ENCODE measurements around the gene ZNF423.

ZNF423 gene

GRCh38 chr16:49457196-49457595, 398.7 kb downstream of the ZNF423 start:
- TF ChIP-seq ARNT (IDR thresholded peaks at IDR 0.05) (no peak), BHLHE40 (IDR thresholded peaks at IDR 0.05; ENCODE audit: borderline replicate concordance) (no peak), TARDBP (IDR thresholded peaks at IDR 0.05) (no peak), SUZ12 (IDR thresholded peaks at IDR 0.05) (no peak), FOXA1 (IDR thresholded peaks at IDR 0.05) (no peak), HDGF (IDR thresholded peaks at IDR 0.05; ENCODE audit: borderline replicate concordance) (no peak), FOXK2 (IDR thresholded peaks at IDR 0.05) (no peak), ZNF384 (IDR thresholded peaks at IDR 0.05) (no peak), L3MBTL2 (conservative IDR thresholded peaks at IDR 0.05) (no peak), SP1 (IDR thresholded peaks at IDR 0.05) (no peak), LEF1 (IDR thresholded peaks at IDR 0.05; ENCODE audit: borderline replicate concordance) (no peak), CTBP1 (IDR thresholded peaks at IDR 0.05; ENCODE audit: borderline replicate concordance) (no peak), NFRKB (IDR thresholded peaks at IDR 0.05) (no peak), ELF4 (IDR thresholded peaks at IDR 0.05) (no peak), FOXM1 (IDR thresholded peaks at IDR 0.05; ENCODE audit: borderline replicate concordance) (no peak)
- TF ChIP-seq, protein P1, sequence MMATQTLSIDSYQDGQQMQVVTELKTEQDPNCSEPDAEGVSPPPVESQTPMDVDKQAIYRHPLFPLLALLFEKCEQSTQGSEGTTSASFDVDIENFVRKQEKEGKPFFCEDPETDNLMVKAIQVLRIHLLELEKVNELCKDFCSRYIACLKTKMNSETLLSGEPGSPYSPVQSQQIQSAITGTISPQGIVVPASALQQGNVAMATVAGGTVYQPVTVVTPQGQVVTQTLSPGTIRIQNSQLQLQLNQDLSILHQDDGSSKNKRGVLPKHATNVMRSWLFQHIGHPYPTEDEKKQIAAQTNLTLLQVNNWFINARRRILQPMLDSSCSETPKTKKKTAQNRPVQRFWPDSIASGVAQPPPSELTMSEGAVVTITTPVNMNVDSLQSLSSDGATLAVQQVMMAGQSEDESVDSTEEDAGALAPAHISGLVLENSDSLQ (IDR thresholded peaks at IDR 0.05) = no peak
- ChIA-PET CTCF (no interaction called here), POLR2A (interaction anchor here (1.0 kb wide), 1 partner anchor 9 kb away, joined by 3 read pairs; no protein-coding TSS in a partner anchor)
- no peak for DNase-seq (ENCODE audit: extremely low spot score)

DNA sequence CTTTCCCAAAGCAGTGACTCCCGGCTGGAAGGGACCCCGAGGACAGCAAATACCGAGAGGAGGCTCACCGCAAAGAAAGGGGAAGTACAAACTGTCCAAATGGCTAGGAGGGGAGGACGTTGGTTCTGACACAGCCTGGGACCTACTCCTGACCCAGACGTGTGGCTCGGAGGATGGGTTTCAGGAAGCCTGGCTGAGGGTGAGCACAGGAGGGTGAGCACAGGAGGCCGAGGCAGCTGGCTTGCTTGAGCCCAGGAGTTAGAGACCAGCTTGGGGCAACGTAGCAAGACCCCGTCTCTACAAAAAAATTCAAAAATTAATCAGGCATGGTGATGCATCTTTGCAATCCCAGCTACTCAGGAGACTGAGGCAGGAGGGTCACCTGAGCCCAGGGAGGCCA, 399.1 kb downstream of the ZNF423 start:
- TF ChIP-seq HDGF (IDR thresholded peaks at IDR 0.05; ENCODE audit: borderline replicate concordance) (no peak), FOXA1 (IDR thresholded peaks at IDR 0.05) (no peak), FOXK2 (IDR thresholded peaks at IDR 0.05) (no peak), SP1 (IDR thresholded peaks at IDR 0.05) (no peak), ELF4 (IDR thresholded peaks at IDR 0.05) (no peak), CTBP1 (IDR thresholded peaks at IDR 0.05; ENCODE audit: borderline replicate concordance) (no peak), TARDBP (IDR thresholded peaks at IDR 0.05) (no peak), ARNT (IDR thresholded peaks at IDR 0.05) (no peak), BHLHE40 (IDR thresholded peaks at IDR 0.05; ENCODE audit: borderline replicate concordance) (no peak), FOXM1 (IDR thresholded peaks at IDR 0.05; ENCODE audit: borderline replicate concordance) (no peak)
- TF ChIP-seq, protein P1 (IDR thresholded peaks at IDR 0.05) = no peak
- no peak for DNase-seq (ENCODE audit: extremely low spot score)
- POLR2A ChIA-PET = interaction anchor here (1.0 kb wide), 1 partner anchor 9 kb away, joined by 3 read pairs; no protein-coding TSS in a partner anchor
- CTCF ChIA-PET = no interaction called here

- POLR2A ChIA-PET = interaction anchor here (1.0 kb wide), 1 partner anchor 10 kb away, joined by 3 read pairs; no protein-coding TSS in a partner anchor
- DNase-seq (ENCODE audit: extremely low spot score) = no peak
- no peak for TF ChIP-seq L3MBTL2 (conservative IDR thresholded peaks at IDR 0.05)
- TF ChIP-seq LEF1 (IDR thresholded peaks at IDR 0.05; ENCODE audit: borderline replicate concordance) = no peak
- no peak for TF ChIP-seq FOXK2 (IDR thresholded peaks at IDR 0.05)
- no peak for TF ChIP-seq TARDBP (IDR thresholded peaks at IDR 0.05)
- no peak for TF ChIP-seq NFRKB (IDR thresholded peaks at IDR 0.05)
- TF ChIP-seq CTBP1 (IDR thresholded peaks at IDR 0.05; ENCODE audit: borderline replicate concordance) = no peak
- no peak for TF ChIP-seq ARNT (IDR thresholded peaks at IDR 0.05)
- TF ChIP-seq FOXA1 (IDR thresholded peaks at IDR 0.05) = no peak
- TF ChIP-seq, protein P1 (IDR thresholded peaks at IDR 0.05) = no peak
- no peak for TF ChIP-seq BHLHE40 (IDR thresholded peaks at IDR 0.05; ENCODE audit: borderline replicate concordance)
- TF ChIP-seq ELF4 (IDR thresholded peaks at IDR 0.05) = no peak
- TF ChIP-seq SUZ12 (IDR thresholded peaks at IDR 0.05) = no peak
- TF ChIP-seq ZNF384 (IDR thresholded peaks at IDR 0.05) = no peak
- TF ChIP-seq SP1 (IDR thresholded peaks at IDR 0.05) = no peak
- no peak for TF ChIP-seq FOXM1 (IDR thresholded peaks at IDR 0.05; ENCODE audit: borderline replicate concordance)
- TF ChIP-seq HDGF (IDR thresholded peaks at IDR 0.05; ENCODE audit: borderline replicate concordance) = no peak
- CTCF ChIA-PET = no interaction called here
Measured at GRCh38 chr16:49455991-49456745, 399.7 kb downstream of the ZNF423 start.

- CTCF ChIA-PET = no interaction called here
- no peak for DNase-seq (ENCODE audit: extremely low spot score)
- no peak for TF ChIP-seq CTBP1 (IDR thresholded peaks at IDR 0.05; ENCODE audit: borderline replicate concordance)
- POLR2A ChIA-PET = no interaction called here
Measured at GRCh38 chr16:49455181-49455990, 400.5 kb downstream of the ZNF423 start.

DNA sequence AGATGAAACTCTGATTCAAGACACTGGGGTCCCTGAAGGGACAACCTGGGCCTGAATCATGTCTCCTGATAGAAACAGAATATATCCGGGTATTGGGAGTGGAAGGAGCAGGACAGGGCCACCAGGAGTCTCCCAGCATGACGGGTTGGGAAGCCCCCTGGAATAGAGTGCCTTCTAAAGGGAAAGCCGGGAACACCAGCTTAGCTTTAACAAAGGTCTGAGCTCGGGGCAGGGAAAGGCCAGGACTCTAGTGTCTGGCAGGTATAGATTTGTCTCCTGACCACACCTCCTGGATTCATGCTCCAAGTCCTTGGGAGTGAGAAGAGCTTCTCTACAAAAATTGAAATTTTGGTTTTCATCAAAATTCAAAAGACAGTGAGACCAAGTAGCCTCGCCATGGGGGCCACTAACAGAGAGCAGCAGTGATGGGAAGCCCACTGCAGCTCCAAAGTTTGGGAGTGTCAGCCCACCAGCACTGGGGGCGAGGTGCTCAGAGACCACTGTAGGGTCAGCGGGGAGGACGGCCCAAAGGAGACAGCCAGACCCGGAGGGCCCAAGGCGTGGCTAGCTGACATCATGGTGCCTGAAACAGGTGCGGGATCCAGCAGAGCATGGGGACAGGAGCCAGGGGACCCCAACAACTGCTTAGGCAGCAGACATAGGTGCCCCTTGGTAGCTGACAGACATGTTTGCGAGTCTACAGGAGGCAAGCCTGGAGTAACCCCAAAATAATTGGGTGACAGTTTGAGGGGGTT, 401.3 kb downstream of the ZNF423 start:
- ChIA-PET CTCF (no interaction called here), POLR2A (no interaction called here)
- DNase-seq (ENCODE audit: extremely low spot score) = no peak
- TF ChIP-seq FOXA1 (IDR thresholded peaks at IDR 0.05) = no peak
- no peak for TF ChIP-seq FOXM1 (IDR thresholded peaks at IDR 0.05; ENCODE audit: borderline replicate concordance)
- TF ChIP-seq CTBP1 (IDR thresholded peaks at IDR 0.05; ENCODE audit: borderline replicate concordance) = no peak
- no peak for TF ChIP-seq BHLHE40 (IDR thresholded peaks at IDR 0.05; ENCODE audit: borderline replicate concordance)
